GM12878 (cell line): ENCODE results near the gene MRPS18A. TPM values are rescaled to one million over a fixed set of nuclear protein-coding genes. Genes with fewer than 3 reads are reported as not detected.

Source experiments
- BACH1 ChIP-seq: fragments of 450-650 bp; IDR thresholded peaks from 2 replicates; pipeline ENCODE4 v1.6.1; 2017; ENCODE audit warnings: mild to moderate bottlenecking, borderline replicate concordance
- CUX1 ChIP-seq: IDR thresholded peaks from 2 replicates; pipeline ENCODE4 v1.6.1; 2012; ENCODE audit warnings: improper control_type of control experiment, low read depth, low read length; ENCODE audit not compliant: insufficient replicate concordance
- ESRRA ChIP-seq: IDR thresholded peaks from 2 replicates; pipeline ENCODE4 v1.6.1; 2012; ENCODE audit warnings: mild to moderate bottlenecking, low read length, improper control_type of control experiment
- SRF ChIP-seq, 2 experiments: IDR thresholded peaks; 2 replicates each; pipeline ENCODE4 v1.6.1; 2011; ENCODE audit warnings: low read depth in 2 of 2, low read length in 2 of 2, mild to moderate bottlenecking in 1 of 2, moderate library complexity in 1 of 2
- ZBTB4 ChIP-seq: fragments of 450-650 bp; formaldehyde crosslinking; IDR thresholded peaks from 2 replicates; pipeline ENCODE4 v1.4.0; 2022; ENCODE audit warnings: mild to moderate bottlenecking, moderate library complexity
- ZNF622 ChIP-seq: fragments of 450-650 bp; IDR thresholded peaks from 2 replicates; pipeline ENCODE4 v1.6.1; 2017; ENCODE audit warnings: mild to moderate bottlenecking, inconsistent platforms
- ZSCAN29 ChIP-seq: fragments of 450-650 bp; IDR thresholded peaks from 2 replicates; pipeline ENCODE4 v1.6.1; 2017; ENCODE audit warnings: mild to moderate bottlenecking, moderate library complexity
- polyA plus RNA-seq, 11 experiments: library from polyadenylated mRNA; depleted of rRNA in 4 of 11; unstranded in 6 of 11; stranded (reverse) in 5 of 11; fragments of >200 nt; fragmentation: Nextera tagmentation in 4 of 11; fragmentation: Illumina TruSeq in 1 of 11; extraction: Ambion mirVana in 4 of 11; extraction: Trizol in 1 of 11; gene quantifications; 1 replicate in 1 of 11; 2 replicates in 10 of 11; pipeline versions ENCODE4 v1.2.1 to v1.2.3, GENCODE V29; 2011 to 2016; ENCODE audit warnings: inconsistent platforms in 2 of 11, missing spikeins in 2 of 11, low read depth in 1 of 11
- total RNA-seq, 4 experiments: library from RNA; depleted of rRNA in 3 of 4; stranded (reverse); fragments of >200 nt in 3 of 4; fragmentation: Illumina TruSeq in 1 of 4; extraction: Trizol in 1 of 4; gene quantifications; 2 replicates each; pipeline versions ENCODE4 v1.2.1 to v1.2.3, GENCODE V29; 2013 to 2021
- TF ChIP-seq, protein P1 (sequence below): fragments of 450-650 bp; IDR thresholded peaks from 2 replicates; pipeline ENCODE4 v1.6.1; 2017; ENCODE audit warnings: mild to moderate bottlenecking
- TF ChIP-seq, protein P2 (sequence below): IDR thresholded peaks from 2 replicates; pipeline ENCODE4 v1.6.1; 2012; ENCODE audit warnings: low read depth, low read length, improper control_type of control experiment
- TF ChIP-seq, protein P3 (sequence below): fragments of 150-350 bp; IDR thresholded peaks from 2 replicates; pipeline ENCODE4 v1.6.1; 2014; ENCODE audit warnings: mild to moderate bottlenecking, low read depth, low read length
- TF ChIP-seq, protein P4 (sequence below): IDR thresholded peaks from 2 replicates; pipeline ENCODE4 v1.6.1; 2011; ENCODE audit warnings: borderline replicate concordance, low read depth, mild to moderate bottlenecking, moderate library complexity, low read length; ENCODE audit not compliant: insufficient read depth, poor library complexity, severe bottlenecking

Gene MRPS18A
- total and polyA plus RNA-seq, 10 of the 15 experiments (the other 5 are each of a cell fraction or from before 2014, with no cell fraction given): 66.3 to 158 (median 98.7) TPM

DNA sequence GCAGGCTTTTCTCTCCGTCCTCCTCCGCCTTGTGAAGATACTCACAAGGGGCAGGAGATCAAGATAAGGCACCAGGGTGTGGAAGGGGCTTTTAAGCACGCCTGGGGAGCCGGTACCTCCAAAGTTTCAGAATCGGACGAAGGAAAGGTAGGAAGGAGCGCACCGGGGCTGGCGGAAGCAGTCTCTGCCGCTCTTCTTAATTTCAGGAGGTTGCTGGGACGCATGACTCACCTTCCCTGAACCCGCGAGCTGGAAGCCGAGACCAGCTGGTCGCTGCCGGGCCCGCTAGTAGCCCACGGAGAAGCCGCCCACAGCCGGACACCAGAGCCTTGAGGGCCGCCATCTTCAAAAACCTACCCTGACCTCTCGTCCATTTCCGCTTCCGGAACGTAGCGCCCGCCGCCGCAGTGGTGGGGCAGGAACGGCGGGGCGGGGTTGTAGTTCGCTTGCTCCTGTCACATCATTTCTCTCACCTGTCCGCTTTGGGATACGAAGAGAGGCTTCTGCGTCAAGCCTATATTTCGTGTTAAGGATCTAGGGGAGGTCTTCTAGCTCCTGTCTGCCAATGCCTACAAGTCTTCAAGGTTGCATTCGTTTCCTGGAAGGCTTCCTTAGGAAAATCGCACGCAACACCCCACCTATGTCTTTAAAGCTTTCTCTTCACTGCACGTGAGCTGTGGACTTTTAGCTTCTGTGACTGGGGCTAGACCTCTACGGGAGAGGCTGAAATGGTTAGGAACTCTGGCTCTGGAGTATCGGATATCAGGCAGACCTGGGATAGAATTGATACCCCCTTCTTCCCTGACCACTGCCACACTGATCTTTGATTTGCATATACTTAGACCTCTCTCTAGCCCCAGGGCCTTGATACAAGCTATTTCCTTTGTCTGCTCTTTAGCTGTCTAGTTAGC, at the start of gene MRPS18A (continued):
- TF ChIP-seq CUX1: no peak
- TF ChIP-seq, protein P1, sequence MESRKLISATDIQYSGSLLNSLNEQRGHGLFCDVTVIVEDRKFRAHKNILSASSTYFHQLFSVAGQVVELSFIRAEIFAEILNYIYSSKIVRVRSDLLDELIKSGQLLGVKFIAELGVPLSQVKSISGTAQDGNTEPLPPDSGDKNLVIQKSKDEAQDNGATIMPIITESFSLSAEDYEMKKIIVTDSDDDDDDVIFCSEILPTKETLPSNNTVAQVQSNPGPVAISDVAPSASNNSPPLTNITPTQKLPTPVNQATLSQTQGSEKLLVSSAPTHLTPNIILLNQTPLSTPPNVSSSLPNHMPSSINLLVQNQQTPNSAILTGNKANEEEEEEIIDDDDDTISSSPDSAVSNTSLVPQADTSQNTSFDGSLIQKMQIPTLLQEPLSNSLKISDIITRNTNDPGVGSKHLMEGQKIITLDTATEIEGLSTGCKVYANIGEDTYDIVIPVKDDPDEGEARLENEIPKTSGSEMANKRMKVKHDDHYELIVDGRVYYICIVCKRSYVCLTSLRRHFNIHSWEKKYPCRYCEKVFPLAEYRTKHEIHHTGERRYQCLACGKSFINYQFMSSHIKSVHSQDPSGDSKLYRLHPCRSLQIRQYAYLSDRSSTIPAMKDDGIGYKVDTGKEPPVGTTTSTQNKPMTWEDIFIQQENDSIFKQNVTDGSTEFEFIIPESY: no peak
- TF ChIP-seq, protein P2, sequence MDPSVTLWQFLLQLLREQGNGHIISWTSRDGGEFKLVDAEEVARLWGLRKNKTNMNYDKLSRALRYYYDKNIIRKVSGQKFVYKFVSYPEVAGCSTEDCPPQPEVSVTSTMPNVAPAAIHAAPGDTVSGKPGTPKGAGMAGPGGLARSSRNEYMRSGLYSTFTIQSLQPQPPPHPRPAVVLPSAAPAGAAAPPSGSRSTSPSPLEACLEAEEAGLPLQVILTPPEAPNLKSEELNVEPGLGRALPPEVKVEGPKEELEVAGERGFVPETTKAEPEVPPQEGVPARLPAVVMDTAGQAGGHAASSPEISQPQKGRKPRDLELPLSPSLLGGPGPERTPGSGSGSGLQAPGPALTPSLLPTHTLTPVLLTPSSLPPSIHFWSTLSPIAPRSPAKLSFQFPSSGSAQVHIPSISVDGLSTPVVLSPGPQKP: peak; percentile 66; the same call in 1 of the 2 replicates
- peak; percentile 49; the same call in 1 of the 2 replicates for TF ChIP-seq BACH1
- no peak for TF ChIP-seq ZNF622
- TF ChIP-seq, protein P3, sequence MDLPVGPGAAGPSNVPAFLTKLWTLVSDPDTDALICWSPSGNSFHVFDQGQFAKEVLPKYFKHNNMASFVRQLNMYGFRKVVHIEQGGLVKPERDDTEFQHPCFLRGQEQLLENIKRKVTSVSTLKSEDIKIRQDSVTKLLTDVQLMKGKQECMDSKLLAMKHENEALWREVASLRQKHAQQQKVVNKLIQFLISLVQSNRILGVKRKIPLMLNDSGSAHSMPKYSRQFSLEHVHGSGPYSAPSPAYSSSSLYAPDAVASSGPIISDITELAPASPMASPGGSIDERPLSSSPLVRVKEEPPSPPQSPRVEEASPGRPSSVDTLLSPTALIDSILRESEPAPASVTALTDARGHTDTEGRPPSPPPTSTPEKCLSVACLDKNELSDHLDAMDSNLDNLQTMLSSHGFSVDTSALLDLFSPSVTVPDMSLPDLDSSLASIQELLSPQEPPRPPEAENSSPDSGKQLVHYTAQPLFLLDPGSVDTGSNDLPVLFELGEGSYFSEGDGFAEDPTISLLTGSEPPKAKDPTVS: no peak
- TF ChIP-seq, protein P4, sequence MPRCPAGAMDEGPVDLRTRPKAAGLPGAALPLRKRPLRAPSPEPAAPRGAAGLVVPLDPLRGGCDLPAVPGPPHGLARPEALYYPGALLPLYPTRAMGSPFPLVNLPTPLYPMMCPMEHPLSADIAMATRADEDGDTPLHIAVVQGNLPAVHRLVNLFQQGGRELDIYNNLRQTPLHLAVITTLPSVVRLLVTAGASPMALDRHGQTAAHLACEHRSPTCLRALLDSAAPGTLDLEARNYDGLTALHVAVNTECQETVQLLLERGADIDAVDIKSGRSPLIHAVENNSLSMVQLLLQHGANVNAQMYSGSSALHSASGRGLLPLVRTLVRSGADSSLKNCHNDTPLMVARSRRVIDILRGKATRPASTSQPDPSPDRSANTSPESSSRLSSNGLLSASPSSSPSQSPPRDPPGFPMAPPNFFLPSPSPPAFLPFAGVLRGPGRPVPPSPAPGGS: no peak
- TF ChIP-seq SRF (IDR thresholded peaks at IDR 0.05; ENCODE audit: low read depth in 2 of 2, low read length in 2 of 2): 0 out of 4 replicates have a peak, but pooled peaks of 1 of the 2 experiments have one; percentile 14
- no peak for TF ChIP-seq ZBTB4 (CRISPR knock-in tag)
- no peak for TF ChIP-seq ESRRA
- TF ChIP-seq ZSCAN29: no peak
